ENCODE results near the gene PATE4.

DNA sequence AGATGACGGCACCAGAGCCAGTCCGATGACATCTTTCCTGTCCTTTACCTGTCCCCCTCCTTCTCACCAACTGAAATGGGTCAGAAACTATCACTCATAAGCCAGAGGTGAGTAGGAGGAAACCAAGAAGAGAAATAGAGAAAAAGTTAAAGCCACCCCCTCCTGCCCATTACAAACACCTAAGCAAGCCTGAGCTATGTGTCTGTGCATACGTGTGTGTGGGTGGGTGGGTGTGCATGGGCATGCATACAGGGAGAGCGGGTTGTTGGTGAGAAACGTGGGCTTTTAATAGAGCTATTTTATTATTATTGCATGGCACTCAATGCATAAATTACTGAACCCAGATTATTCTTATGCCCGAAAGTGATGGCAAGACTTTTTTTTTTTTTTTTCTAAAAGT, 2.6 kb downstream of the PATE4 start:
- TF ChIP-seq, protein P1, sequence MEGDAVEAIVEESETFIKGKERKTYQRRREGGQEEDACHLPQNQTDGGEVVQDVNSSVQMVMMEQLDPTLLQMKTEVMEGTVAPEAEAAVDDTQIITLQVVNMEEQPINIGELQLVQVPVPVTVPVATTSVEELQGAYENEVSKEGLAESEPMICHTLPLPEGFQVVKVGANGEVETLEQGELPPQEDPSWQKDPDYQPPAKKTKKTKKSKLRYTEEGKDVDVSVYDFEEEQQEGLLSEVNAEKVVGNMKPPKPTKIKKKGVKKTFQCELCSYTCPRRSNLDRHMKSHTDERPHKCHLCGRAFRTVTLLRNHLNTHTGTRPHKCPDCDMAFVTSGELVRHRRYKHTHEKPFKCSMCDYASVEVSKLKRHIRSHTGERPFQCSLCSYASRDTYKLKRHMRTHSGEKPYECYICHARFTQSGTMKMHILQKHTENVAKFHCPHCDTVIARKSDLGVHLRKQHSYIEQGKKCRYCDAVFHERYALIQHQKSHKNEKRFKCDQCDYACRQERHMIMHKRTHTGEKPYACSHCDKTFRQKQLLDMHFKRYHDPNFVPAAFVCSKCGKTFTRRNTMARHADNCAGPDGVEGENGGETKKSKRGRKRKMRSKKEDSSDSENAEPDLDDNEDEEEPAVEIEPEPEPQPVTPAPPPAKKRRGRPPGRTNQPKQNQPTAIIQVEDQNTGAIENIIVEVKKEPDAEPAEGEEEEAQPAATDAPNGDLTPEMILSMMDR (IDR thresholded peaks at IDR 0.05; ENCODE audit: low read length) = no peak
- TF ChIP-seq EZH2 (IDR thresholded peaks at IDR 0.05; ENCODE audit: borderline replicate concordance, low read length) = no peak

Data from OCI-LY1 (cell line).